Retina (tissue), 1 donor: ENCODE data around the gene USP21.
A peak's percentile ranks its signal among the peaks of the same experiment; 100 is the strongest.

ENCODE experiments used
- DNase-seq: peaks from one replicate; pipeline ENCODE4 v3.0.0-alpha.2; 2016

USP21 gene

GRCh38 chr1:161172776-161173376, 13.6 kb downstream of the USP21 start:
- DNase-seq = no peak

- DNase-seq = no peak
Measured at GRCh38 chr1:161173711-161174110, 14.4 kb downstream of the USP21 start.

GRCh38 chr1:161174911-161175310, 15.6 kb downstream of the USP21 start:
- DNase-seq = no peak

- no peak for DNase-seq
Measured at GRCh38 chr1:161175771-161176453, 16.6 kb downstream of the USP21 start.

GRCh38 chr1:161176468-161177111, 17.3 kb downstream of the USP21 start:
- peak; percentile 6 for DNase-seq

GRCh38 chr1:161177112-161177935, 18.0 kb downstream of the USP21 start, which contains the start of gene B4GALT3:
Gene B4GALT3, minus strand, starts transcription at chr1:161177507. Its CDS starts 1,447 bp downstream, at chr1:161176060.
- peak; percentile 95 for DNase-seq

- no peak for DNase-seq
Measured at GRCh38 chr1:161177936-161178244, 18.6 kb downstream of the USP21 start.

- no peak for DNase-seq
Measured at GRCh38 chr1:161179698-161180097, 20.4 kb downstream of the USP21 start.

- no peak for DNase-seq
Measured at GRCh38 chr1:161180639-161181038, 21.3 kb downstream of the USP21 start.

- DNase-seq = no peak
Measured at GRCh38 chr1:161182214-161182613, 22.9 kb downstream of the USP21 start.

GRCh38 chr1:161185282-161185682, 26.0 kb downstream of the USP21 start:
- DNase-seq = no peak

- no peak for DNase-seq
Measured at GRCh38 chr1:161185732-161186311, 26.5 kb downstream of the USP21 start.

GRCh38 chr1:161187311-161187710, 28.0 kb downstream of the USP21 start:
- DNase-seq = no peak

GRCh38 chr1:161188381-161188780, 29.1 kb downstream of the USP21 start:
- DNase-seq = no peak

GRCh38 chr1:161189036-161189435, 29.7 kb downstream of the USP21 start:
- no peak for DNase-seq

GRCh38 chr1:161190962-161191521, 31.7 kb downstream of the USP21 start:
- no peak for DNase-seq

GRCh38 chr1:161191971-161192370, 32.7 kb downstream of the USP21 start:
- no peak for DNase-seq

GRCh38 chr1:161192476-161193465, 33.5 kb downstream of the USP21 start:
- DNase-seq = peak; percentile 81

- no peak for DNase-seq
Measured at GRCh38 chr1:161193561-161194235, 34.4 kb downstream of the USP21 start.

- DNase-seq = no peak
Measured at GRCh38 chr1:161195171-161195570, 35.9 kb downstream of the USP21 start.

- DNase-seq = no peak
Measured at GRCh38 chr1:161196111-161196510, 36.8 kb downstream of the USP21 start.
